ENCODE results near the gene RABAC1. TPM values are rescaled to one million over a fixed set of nuclear protein-coding genes. Genes with fewer than 3 reads are reported as not detected.
A peak's percentile ranks its signal among the peaks of the same experiment; 100 is the strongest.

RABAC1 gene
- total and polyA plus RNA-seq, 9 of the 15 experiments (the other 6 are each of a cell fraction or from before 2014, with no cell fraction given): 2.4 to 28.1 (median 9.3) TPM

DNA sequence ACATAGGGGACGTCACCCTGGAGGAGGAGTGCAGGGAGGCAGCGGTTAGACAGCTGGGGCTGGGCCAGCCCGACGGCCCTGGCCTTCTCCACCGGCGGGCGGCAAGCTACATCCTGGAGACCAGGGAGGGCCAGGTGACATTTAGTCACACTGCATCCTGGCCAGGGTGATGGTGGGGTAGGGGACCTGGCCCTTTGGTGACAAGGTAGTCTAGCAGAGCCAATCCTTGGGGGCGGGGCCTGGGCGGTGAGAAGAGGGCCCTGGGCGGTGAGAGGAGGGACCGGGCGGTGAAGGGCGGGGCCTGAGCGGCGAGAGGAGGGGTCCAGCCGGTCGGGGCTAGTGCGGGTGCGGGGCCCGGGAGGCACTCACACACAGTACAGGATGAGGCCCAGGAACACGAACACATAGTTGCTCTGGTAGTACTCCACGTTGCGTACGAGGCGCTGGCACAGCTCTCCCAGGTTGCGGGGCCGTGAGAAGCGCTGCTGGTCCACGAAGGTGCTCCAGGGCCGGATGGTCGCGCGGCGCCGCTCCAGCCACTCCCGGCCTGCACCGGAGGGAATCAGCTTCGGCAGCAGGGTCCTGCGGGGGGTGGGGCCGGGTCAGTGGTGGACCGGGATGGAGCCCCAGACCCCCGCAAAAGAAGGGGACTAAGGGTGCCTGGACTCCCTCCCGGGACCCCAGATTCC, 610 bp downstream of the RABAC1 start:
- Histone ChIP-seq H3K4me2 (ENCODE audit: insufficient read depth, low read length) (peak overlapping the region; percentile 93), H3K4me1 (replicated peaks in 1 of 2; ENCODE audit: control insufficient read depth in 2 of 2, insufficient read depth in 2 of 2, low read length in 2 of 2) (peaks cover 15 to 40% of the 10 kb centered on the region in 2 experiments; a peak in 4 of 5 replicates), H3K79me2 (ENCODE audit: control insufficient read depth, insufficient read depth, low read length) (no peaks in the 10 kb centered on the region), H2AFZ (ENCODE audit: low read depth, low read length) (peak overlapping the region; percentile 95), H3K9me3 (replicated peaks; ENCODE audit: control insufficient read depth, insufficient read depth, low read depth, low read length) (no peaks in the 10 kb centered on the region), H4K20me1 (replicated peaks; ENCODE audit: control insufficient read depth, insufficient read depth, low read length) (no peaks in the 10 kb centered on the region), H3K27me3 (ENCODE audit: control insufficient read depth in 2 of 2, insufficient read depth in 2 of 2, low read length in 2 of 2) (no peaks in the 10 kb centered on the region), H3K36me3 (ENCODE audit: control insufficient read depth, insufficient read depth, low read length) (no peaks in the 10 kb centered on the region), H3K9ac (ENCODE audit: insufficient read depth in 1 of 2, low read depth in 2 of 2, low read length in 2 of 2) (peak overlapping the region; percentile 77 to 90; a peak in 3 of 4 replicates), H3K4me3 (peak overlapping the region; percentile 61), H3K9me1 (ENCODE audit: control insufficient read depth, insufficient read depth, low read length) (no peaks in the 10 kb centered on the region), H3K27ac (ENCODE audit: extremely low read depth, low read depth, low read length) (peak overlapping the region; percentile 57; the same call in 2 of the 3 replicates)
- no peak for FAIRE-seq
- in situ Hi-C loops (cut with MboI): loop anchor here (10.0 kb wide), 1 partner anchor 164 kb away; the partner anchor contains the start of gene CEACAM3
- 1% methylated on average over 38 of the region's 43 CpGs for WGBS (ENCODE audit: insufficient coverage, low coverage, missing lambda C conversion rate)
- ATAC-seq: peak; percentile 88
- intact Hi-C loops (cut with micrococcal nuclease): loop anchor here (1.0 to 2.0 kb wide), 3 partner anchors 65 to 86 kb away; no protein-coding TSS in a partner anchor
- POLR2A ChIA-PET: interaction anchor here (0.5 to 2.7 kb wide), 15 partner anchors 10 to 395 kb away, joined by 3 to 14 read pairs (median 3); partner anchors contain the start of gene RPS19
- CTCF ChIA-PET (ENCODE audit: low intra/inter-chr PET ratio): interaction anchor here (0.7 to 2.1 kb wide), 5 partner anchors 16 to 165 kb away, joined by 3 to 18 read pairs (median 7); partner anchors contain the start of gene RPS19
- TSS peak; percentile 68 for BruUV-seq (replicated peaks)
- peak; percentile 83 to 91 (median 88) for DNase-seq (ENCODE audit: extremely low read depth in 1 of 4, low spot score in 3 of 4)
- no peak for TF ChIP-seq NELFE (IDR thresholded peaks at IDR 0.05; ENCODE audit: insufficient read depth, insufficient read length)
- no peak for TF ChIP-seq ZFP36 (IDR thresholded peaks at IDR 0.05; ENCODE audit: low read depth, low read length, partially characterized antibody)
- peak; percentile 71 for TF ChIP-seq POLR2G (IDR thresholded peaks at IDR 0.05; ENCODE audit: low read depth, low read length)
- no peak for TF ChIP-seq HNRNPH1 (optimal IDR thresholded peaks at IDR 0.05; ENCODE audit: low read depth, low read length)
- peak; percentile 30; the same call in 1 of the 2 replicates for TF ChIP-seq NFIC (IDR thresholded peaks at IDR 0.05)
- TF ChIP-seq SRF (CRISPR knock-in tag; IDR thresholded peaks at IDR 0.05): peak in 1 of 2 experiments; percentile 14; a peak in 1 of 4 replicates
- no peak for TF ChIP-seq NR2C1 (IDR thresholded peaks at IDR 0.05)
- no peak for TF ChIP-seq NR2C1 (tag; IDR thresholded peaks at IDR 0.05)
- TF ChIP-seq ZNF511 (CRISPR knock-in tag; IDR thresholded peaks at IDR 0.05): 0 out of 2 replicates have a peak, but pooled peaks have one; percentile 21
- TF ChIP-seq MAZ (CRISPR knock-in tag; conservative IDR thresholded peaks at IDR 0.05 in 1 of 2, IDR thresholded peaks at IDR 0.05 in 1 of 2): peak in 1 of 2 experiments; percentile 23; a peak in 2 of 4 replicates
- TF ChIP-seq KAT7 (CRISPR knock-in tag; IDR thresholded peaks at IDR 0.05; ENCODE audit: borderline replicate concordance): 0 out of 2 replicates have a peak, but pooled peaks have one; percentile 12
- peak; percentile 72; the same call in 1 of the 2 replicates for TF ChIP-seq PHF8 (IDR thresholded peaks at IDR 0.05; ENCODE audit: borderline replicate concordance, low read length)
- TF ChIP-seq SMAD1 (IDR thresholded peaks at IDR 0.05; ENCODE audit: low read depth, low read length, partially characterized antibody): peak; percentile 46
- TF ChIP-seq MYBL2 (IDR thresholded peaks at IDR 0.05; ENCODE audit: low read depth): no peak
- TF ChIP-seq MYBL2 (CRISPR knock-in tag; IDR thresholded peaks at IDR 0.05; ENCODE audit: borderline replicate concordance): 0 out of 2 replicates have a peak, but pooled peaks have one; percentile 20
- 0 out of 4 replicates have a peak, but pooled peaks of 1 of the 2 experiments have one; percentile 8 for TF ChIP-seq HDAC1 (IDR thresholded peaks at IDR 0.05)
- TF ChIP-seq NFIX (CRISPR knock-in tag; IDR thresholded peaks at IDR 0.05; ENCODE audit: low read depth): no peak
